Panc1 (cell line): ENCODE results near the gene PIEZO1. TPM values are rescaled to one million over a fixed set of nuclear protein-coding genes. Genes with fewer than 3 reads are reported as not detected.

Experiments used
- ATAC-seq: fragments of 200-7000 bp; cut with Tn5 transposase; 2 replicates; pipeline ENCODE4 v1.9.1; 2020; ENCODE audit warnings: mild to moderate bottlenecking, moderate library complexity
- BruUV-seq: library from RNA; stranded (reverse); fragments of 400-500 nt; replicated peaks from 2 replicates; lab custom pipeline; 2021; lab: Mats Ljungman, UMichigan
- CTCF ChIA-PET: fragments of 300-600 bp; sonication (Branson Sonifier 250); formaldehyde crosslinking; loops from one replicate; lab custom pipeline; 2022; ENCODE audit warnings: antibody characterized with exemption; lab: Charles Lee
- POLR2A ChIA-PET: fragments of 300-600 bp; sonication (Branson Sonifier 250); formaldehyde crosslinking; loops from one replicate; lab custom pipeline; 2022; ENCODE audit warnings: antibody characterized with exemption; lab: Charles Lee
- DNase-seq: peaks from one replicate; pipeline ENCODE4 v3.0.0-alpha.2; 2010; ENCODE audit warnings: low read depth, low spot score
- H3K27ac ChIP-seq: 2 replicates; pipeline ENCODE4 v1.5.1; 2011; ENCODE audit warnings: mild to moderate bottlenecking, low read length, inconsistent platforms
- H3K27me3 ChIP-seq: fragments of 200-500 bp; sonication (Bioruptor generic); 2 replicates; pipeline ENCODE4 v1.6.0; 2014; ENCODE audit warnings: low read length, inconsistent platforms; ENCODE audit not compliant: control insufficient read depth, insufficient read depth
- H3K36me3 ChIP-seq: fragments of 200-500 bp; sonication (Bioruptor generic); 2 replicates; pipeline ENCODE4 v1.5.1; 2014; ENCODE audit warnings: inconsistent platforms, mild to moderate bottlenecking, low read length, moderate library complexity; ENCODE audit not compliant: control insufficient read depth, insufficient read depth
- H3K4me1 ChIP-seq: 2 replicates; pipeline ENCODE4 v1.5.1; 2011; ENCODE audit warnings: inconsistent platforms, mild to moderate bottlenecking, low read length, moderate library complexity; ENCODE audit not compliant: control insufficient read depth, insufficient read depth
- H3K4me3 ChIP-seq, 2 experiments: 2 replicates each; pipeline ENCODE4 v1.5.1; 2011 to 2012; ENCODE audit warnings: low read depth in 2 of 2, low read length in 2 of 2, mild to moderate bottlenecking in 2 of 2, inconsistent platforms in 1 of 2, moderate library complexity in 1 of 2
- H3K9me3 ChIP-seq: fragments of 200-500 bp; sonication (Bioruptor generic); 2 replicates; pipeline ENCODE4 v1.5.1; 2014; ENCODE audit warnings: low read depth, mild to moderate bottlenecking, inconsistent platforms, low read length, moderate library complexity; ENCODE audit not compliant: control insufficient read depth, insufficient read depth
- CTCF ChIP-seq: fragments of 450-650 bp; IDR thresholded peaks from 2 replicates; pipeline ENCODE4 v1.5.1; 2017; ENCODE audit warnings: mild to moderate bottlenecking
- POLR2AphosphoS5 ChIP-seq: IDR thresholded peaks from 2 replicates; pipeline ENCODE4 v1.6.1; 2012; ENCODE audit warnings: mild to moderate bottlenecking, low read depth, low read length, moderate library complexity
- REST ChIP-seq, 2 experiments: IDR thresholded peaks; 2 replicates each; pipeline ENCODE4 v1.6.1; 2011 to 2012; ENCODE audit warnings: low read depth in 2 of 2, control low read depth in 1 of 2, low read length in 1 of 2, mild to moderate bottlenecking in 1 of 2, moderate library complexity in 1 of 2; ENCODE audit not compliant: insufficient read depth in 1 of 2
- SIN3A ChIP-seq: IDR thresholded peaks from 2 replicates; pipeline ENCODE4 v1.6.1; 2012; ENCODE audit warnings: low read depth, mild to moderate bottlenecking, low read length, moderate library complexity, borderline replicate concordance; ENCODE audit not compliant: insufficient read depth
- TCF7L2 ChIP-seq: IDR thresholded peaks from 2 replicates; pipeline ENCODE4 v1.6.1; 2011; ENCODE audit warnings: mild to moderate bottlenecking, low read depth, low read length, inconsistent platforms
- in situ Hi-C: cut with HindIII; loops from 2 replicates; pipeline ENCODE4 v1.10.0; 2016; ENCODE audit warnings: low sequenced_read_pairs, low pct_unique_long_range_greater_than_20kb
- intact Hi-C: fragments of 100-400 bp; cut with micrococcal nuclease; formaldehyde crosslinking; loops from one replicate; pipeline ENCODE4 v1.10.0; 2022; ENCODE audit not compliant: unreplicated experiment
- total RNA-seq: library from RNA; stranded (reverse); gene quantifications from one replicate; pipeline ENCODE4 v1.2.1, GENCODE V29; 2021; ENCODE audit not compliant: unreplicated experiment

PIEZO1 gene
- total RNA-seq, 1 experiment from 2014 or later = 175 TPM

GRCh38 chr16:88769617-88770460 is 15.2 kb downstream of the PIEZO1 start:
- intact Hi-C loops (no loop called here), in situ Hi-C loops (no loop called here)
- no peaks in the 10 kb centered on the region for H3K27me3 ChIP-seq
- H3K9me3 ChIP-seq = no peaks in the 10 kb centered on the region
- H3K36me3 ChIP-seq = no peaks in the 10 kb centered on the region
- peak overlapping the region; percentile 77 for H3K27ac ChIP-seq
- DNase-seq (no peak), ATAC-seq (peak; percentile 57)
- BruUV-seq = no TSS peak
- no peak for TF ChIP-seq REST (IDR thresholded peaks at IDR 0.05; ENCODE audit: insufficient read depth in 1 of 2, low read depth in 2 of 2, low read length in 1 of 2)
- TF ChIP-seq SIN3A = no peak
- no peak for TF ChIP-seq CTCF
- no peak for TF ChIP-seq POLR2AphosphoS5
- TF ChIP-seq TCF7L2 = no peak
- ChIA-PET CTCF (interaction anchor here (1.0 kb wide), 1 partner anchor 10 kb away, joined by 3 read pairs; no protein-coding TSS in a partner anchor), POLR2A (interaction anchor here (0.6 kb wide), 2 partner anchors 11 kb away, joined by 3 to 5 read pairs; no protein-coding TSS in a partner anchor)
- peak overlapping the region; percentile 21 to 46 for H3K4me3 ChIP-seq
- H3K4me1 ChIP-seq = peaks cover 77% of the 10 kb centered on the region

GRCh38 chr16:88768071-88768783 is 16.8 kb downstream of the PIEZO1 start:
- no peaks in the 10 kb centered on the region for H3K9me3 ChIP-seq
- H3K4me1 ChIP-seq = peaks cover 76% of the 10 kb centered on the region
- H3K36me3 ChIP-seq = no peaks in the 10 kb centered on the region
- no peak for DNase-seq
- POLR2A ChIA-PET = no interaction called here
- CTCF ChIA-PET = interaction anchor here (0.9 kb wide), 1 partner anchor 31 kb away, joined by 7 read pairs; no protein-coding TSS in a partner anchor
- H3K27me3 ChIP-seq = no peaks in the 10 kb centered on the region
- H3K27ac ChIP-seq = peak overlapping the region; percentile 44; the same call in 1 of the 2 replicates
- ATAC-seq = no peak
- in situ Hi-C loops (no loop called here), intact Hi-C loops (no loop called here)
- TF ChIP-seq CTCF (no peak), REST (IDR thresholded peaks at IDR 0.05; ENCODE audit: insufficient read depth in 1 of 2, low read depth in 2 of 2, low read length in 1 of 2) (no peak), TCF7L2 (no peak), SIN3A (no peak), POLR2AphosphoS5 (no peak)
- no peak overlapping the region for H3K4me3 ChIP-seq
- BruUV-seq = no TSS peak
